ACC112 (cell line): ENCODE data around the gene YIF1B.
"Not testable (repeated sequence)": the region's sequence is repeated elsewhere in the genome, so short reads cannot be mapped to it uniquely, and the experiment has no call there.

Source experiments
- H2AFZ ChIP-seq: fragments of 200-600 bp; sonication (generic); one replicate; pipeline ENCODE4 v1.6.0; 2017; ENCODE audit warnings: antibody characterized with exemption, low read length; ENCODE audit not compliant: unreplicated experiment
- H3K27ac ChIP-seq: fragments of 200-600 bp; sonication (generic); 2 replicates; pipeline ENCODE4 v1.5.1; 2014; ENCODE audit warnings: low read depth, mild to moderate bottlenecking, antibody characterized with exemption, low read length, moderate library complexity
- H3K27me3 ChIP-seq: fragments of 200-600 bp; sonication (generic); 2 replicates; pipeline ENCODE4 v1.6.1; 2014; ENCODE audit warnings: mild to moderate bottlenecking, antibody characterized with exemption, low read length, moderate library complexity, mixed read lengths; ENCODE audit not compliant: insufficient read depth
- H3K36me3 ChIP-seq: fragments of 200-600 bp; sonication (generic); 2 replicates; pipeline ENCODE4 v1.6.1; 2016; ENCODE audit warnings: mild to moderate bottlenecking, antibody characterized with exemption, low read length, moderate library complexity, mixed read lengths; ENCODE audit not compliant: insufficient read depth
- H3K4me1 ChIP-seq: fragments of 200-600 bp; sonication (generic); one replicate; pipeline ENCODE4 v1.6.1; 2016; ENCODE audit warnings: low read length, mixed read lengths; ENCODE audit not compliant: insufficient read depth, unreplicated experiment, control insufficient read depth
- H3K4me3 ChIP-seq: fragments of 200-600 bp; sonication (generic); 2 replicates; pipeline ENCODE4 v1.5.1; 2014; ENCODE audit warnings: mild to moderate bottlenecking, low read depth, low read length
- H3K79me2 ChIP-seq: fragments of 200-600 bp; sonication (generic); one replicate; pipeline ENCODE4 v1.6.0; 2016; ENCODE audit warnings: low read length; ENCODE audit not compliant: control insufficient read depth, unreplicated experiment, insufficient read depth

Gene YIF1B

DNA sequence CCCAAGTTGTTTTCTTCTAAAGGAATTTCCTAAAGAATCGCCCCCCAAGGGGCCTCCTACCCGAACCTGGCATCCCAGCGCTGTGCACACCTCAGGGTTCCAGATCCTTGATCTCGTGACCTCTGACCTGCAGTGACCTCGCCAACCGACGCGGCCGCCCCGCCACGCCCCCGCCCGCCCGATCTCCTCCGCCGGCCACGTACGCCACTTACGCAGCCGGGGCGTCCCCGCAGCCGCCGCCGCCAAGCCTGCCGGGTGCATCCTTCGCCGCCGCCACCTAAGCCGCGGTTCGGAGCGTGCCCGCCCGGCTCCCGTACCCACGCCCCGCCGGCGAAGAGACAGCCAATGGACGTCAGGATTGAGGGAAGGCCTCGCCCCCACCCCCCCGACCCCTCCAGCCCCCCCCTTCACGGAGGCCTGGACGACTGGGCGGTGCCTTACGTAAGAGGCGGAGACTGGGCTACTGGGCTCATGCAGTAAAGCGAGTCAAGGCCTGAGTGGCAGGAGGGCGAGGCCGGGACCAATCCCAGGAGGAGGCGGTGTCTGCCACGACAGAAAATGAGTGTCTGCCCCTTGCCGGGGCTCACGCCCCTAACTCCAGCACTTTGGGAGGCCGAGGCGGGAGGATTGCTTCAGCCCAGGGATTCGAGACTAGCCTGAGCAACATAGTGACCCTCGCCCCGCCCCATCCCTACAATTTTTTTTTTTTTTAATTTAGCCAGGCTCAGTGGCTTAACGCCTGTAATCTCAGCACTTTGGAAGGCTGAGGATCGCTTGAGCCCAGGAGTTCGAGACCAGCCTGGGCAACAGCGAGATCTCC, at the start of gene YIF1B:
Gene YIF1B (minus strand): TSS at position 291 of the 820 bp plus-strand sequence. CDS start 30 bp downstream, at position 261.
- no peaks in the 10 kb centered on the region for H3K4me1 ChIP-seq
- peak within 1 kb of the TSS; percentile 91 for H3K4me3 ChIP-seq
- H3K27ac ChIP-seq: peak within 1 kb of the TSS; percentile 26
- no peaks in the 10 kb centered on the region for H3K36me3 ChIP-seq
- peak within 1 kb of the TSS; percentile 72 for H2AFZ ChIP-seq
- no peaks in the 10 kb centered on the region for H3K79me2 ChIP-seq
- H3K27me3 ChIP-seq: no peaks in the 10 kb centered on the region

DNA sequence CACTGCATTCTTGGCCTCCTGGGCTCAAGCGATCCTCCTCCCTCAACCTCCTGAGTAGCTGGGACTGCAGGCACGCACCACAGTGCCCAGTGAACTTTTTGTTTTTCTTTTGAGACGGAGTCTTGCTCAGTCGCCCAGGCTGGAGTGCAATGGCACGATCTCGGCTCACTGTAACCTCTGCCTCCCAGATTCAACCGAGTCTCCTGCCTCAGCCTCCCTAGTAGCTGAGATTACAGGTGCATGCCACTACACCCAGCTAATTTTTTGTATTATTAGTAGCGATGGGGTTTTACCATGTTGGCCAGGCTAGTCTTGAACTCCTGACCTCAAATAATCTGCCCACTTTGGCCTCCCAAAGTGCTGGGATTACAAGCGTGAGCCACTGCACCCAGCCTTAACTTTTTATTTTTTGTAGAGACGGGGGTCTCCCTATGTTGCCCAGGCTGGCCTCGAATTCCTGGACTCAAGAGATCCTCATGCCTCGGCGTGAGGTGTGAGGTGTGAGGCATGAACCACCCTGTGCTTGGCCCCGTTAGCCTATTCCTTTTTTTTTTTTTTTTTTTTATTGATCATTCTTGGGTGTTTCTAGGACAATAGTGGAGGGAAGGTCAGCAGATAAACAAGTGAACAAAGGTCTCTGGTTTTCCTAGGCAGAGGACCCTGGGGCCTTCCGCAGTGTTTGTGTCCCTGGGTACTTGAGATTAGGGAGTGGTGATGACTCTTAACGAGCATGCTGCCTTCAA, 47.4 kb upstream of the YIF1B start:
- not testable (repeated sequence) for H3K27ac ChIP-seq, H2AFZ ChIP-seq, H3K36me3 ChIP-seq, H3K4me1 ChIP-seq, H3K4me3 ChIP-seq, H3K79me2 ChIP-seq
- peaks cover 29% of the 10 kb centered on the region for H3K27me3 ChIP-seq

DNA sequence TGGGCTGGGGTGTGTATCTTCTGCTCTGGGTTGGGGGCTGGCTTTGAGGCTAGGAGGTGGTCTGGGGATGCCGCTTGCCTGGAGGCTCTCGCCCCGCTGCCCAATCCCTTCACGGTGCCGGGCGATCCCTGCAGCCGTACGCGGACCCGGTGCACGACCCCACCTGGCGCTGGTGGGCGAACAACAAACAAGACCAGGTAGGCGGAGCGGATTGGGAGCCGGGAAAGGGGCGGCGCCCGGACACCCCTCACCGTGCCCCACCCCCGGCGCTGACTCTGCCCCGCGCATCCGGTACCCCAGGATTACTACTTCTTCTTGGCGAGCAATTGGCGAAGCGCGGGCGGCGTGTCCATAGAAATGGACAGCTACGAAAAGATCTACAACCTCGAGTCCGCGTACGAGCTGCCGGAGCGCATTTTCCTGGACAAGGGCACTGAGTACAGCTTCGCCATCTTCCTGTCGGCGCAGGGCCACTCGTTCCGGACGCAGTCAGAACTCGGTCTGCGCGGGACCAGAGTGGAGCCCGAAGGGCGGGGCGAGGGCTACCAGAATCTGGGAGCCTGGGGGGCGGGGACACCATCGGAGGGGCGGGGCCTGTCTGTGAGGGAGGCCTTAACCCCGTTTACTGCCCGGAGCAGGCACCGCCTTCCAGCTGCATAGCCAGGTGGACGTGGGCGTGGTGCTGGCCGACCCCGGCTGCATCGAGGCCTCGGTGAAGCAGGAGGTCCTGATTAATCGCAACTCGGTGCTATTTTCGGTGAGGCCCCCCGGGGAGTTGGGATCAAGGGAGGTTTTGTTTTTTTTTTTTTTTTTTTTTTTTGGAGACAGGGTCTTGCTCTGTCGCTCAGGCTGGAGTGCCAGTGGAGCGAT, 46.6 kb upstream of the YIF1B start:
- H3K4me1 ChIP-seq: no peaks in the 10 kb centered on the region
- no peak overlapping the region for H3K27ac ChIP-seq
- no peaks in the 10 kb centered on the region for H3K79me2 ChIP-seq
- H3K4me3 ChIP-seq: peak overlapping the region; percentile 82
- H2AFZ ChIP-seq: no peak overlapping the region
- peaks cover 31% of the 10 kb centered on the region for H3K27me3 ChIP-seq
- H3K36me3 ChIP-seq: no peaks in the 10 kb centered on the region

DNA sequence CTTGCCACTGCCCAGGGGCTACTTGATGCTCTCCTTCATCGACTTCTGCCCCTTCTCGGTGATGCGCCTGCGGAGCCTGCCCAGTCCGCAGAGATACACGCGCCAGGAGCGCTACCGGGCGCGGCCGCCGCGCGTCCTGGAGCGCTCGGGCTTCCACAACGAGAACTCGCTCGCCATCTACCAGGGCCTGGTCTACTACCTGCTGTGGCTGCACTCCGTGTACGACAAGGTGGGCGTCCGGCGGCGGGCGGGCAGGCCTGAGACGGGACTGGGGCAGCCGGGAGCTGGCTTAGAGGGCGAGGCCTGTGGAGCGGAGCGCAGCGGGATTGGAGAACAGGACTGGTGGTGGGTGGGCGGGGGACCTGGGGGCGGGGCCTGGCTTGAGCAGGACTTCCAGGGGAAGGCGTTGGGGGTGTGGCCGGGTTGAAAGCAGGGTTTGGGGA, 45.9 kb upstream of the YIF1B start:
- Histone ChIP-seq H2AFZ (no peak overlapping the region), H3K27me3 (peaks cover 31% of the 10 kb centered on the region), H3K27ac (no peak overlapping the region), H3K4me3 (peak overlapping the region; percentile 82), H3K79me2 (no peaks in the 10 kb centered on the region), H3K4me1 (no peaks in the 10 kb centered on the region), H3K36me3 (no peaks in the 10 kb centered on the region)

- H3K36me3 ChIP-seq: no peaks in the 10 kb centered on the region
- no peaks in the 10 kb centered on the region for H3K79me2 ChIP-seq
- peaks cover 32% of the 10 kb centered on the region for H3K27me3 ChIP-seq
- H3K4me3 ChIP-seq: peak overlapping the region; percentile 82
- H3K27ac ChIP-seq: no peak overlapping the region
- no peak overlapping the region for H2AFZ ChIP-seq
- H3K4me1 ChIP-seq: no peaks in the 10 kb centered on the region
Measured at GRCh38 chr19:38360839-38361631, 45.3 kb upstream of the YIF1B start.

DNA sequence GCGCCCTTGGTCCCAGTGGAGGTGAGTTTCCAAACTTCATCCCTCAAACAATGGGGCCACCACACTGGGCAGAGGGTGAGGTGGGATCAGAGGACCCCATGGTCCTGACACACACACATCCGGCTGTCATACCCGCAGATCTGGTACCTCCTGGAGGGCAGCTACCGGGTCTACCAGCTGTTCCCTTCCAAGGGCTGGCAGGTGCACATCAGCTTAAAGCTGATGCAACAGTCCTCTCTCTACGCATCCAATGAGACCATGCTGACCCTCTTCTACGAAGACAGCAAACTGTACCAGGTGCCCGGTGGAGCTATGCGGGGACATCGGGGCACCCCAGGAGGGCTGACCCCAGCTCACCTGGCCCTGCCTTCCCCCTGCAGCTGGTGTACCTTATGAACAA, 44.6 kb upstream of the YIF1B start:
- H3K27ac ChIP-seq: no peak overlapping the region

DNA sequence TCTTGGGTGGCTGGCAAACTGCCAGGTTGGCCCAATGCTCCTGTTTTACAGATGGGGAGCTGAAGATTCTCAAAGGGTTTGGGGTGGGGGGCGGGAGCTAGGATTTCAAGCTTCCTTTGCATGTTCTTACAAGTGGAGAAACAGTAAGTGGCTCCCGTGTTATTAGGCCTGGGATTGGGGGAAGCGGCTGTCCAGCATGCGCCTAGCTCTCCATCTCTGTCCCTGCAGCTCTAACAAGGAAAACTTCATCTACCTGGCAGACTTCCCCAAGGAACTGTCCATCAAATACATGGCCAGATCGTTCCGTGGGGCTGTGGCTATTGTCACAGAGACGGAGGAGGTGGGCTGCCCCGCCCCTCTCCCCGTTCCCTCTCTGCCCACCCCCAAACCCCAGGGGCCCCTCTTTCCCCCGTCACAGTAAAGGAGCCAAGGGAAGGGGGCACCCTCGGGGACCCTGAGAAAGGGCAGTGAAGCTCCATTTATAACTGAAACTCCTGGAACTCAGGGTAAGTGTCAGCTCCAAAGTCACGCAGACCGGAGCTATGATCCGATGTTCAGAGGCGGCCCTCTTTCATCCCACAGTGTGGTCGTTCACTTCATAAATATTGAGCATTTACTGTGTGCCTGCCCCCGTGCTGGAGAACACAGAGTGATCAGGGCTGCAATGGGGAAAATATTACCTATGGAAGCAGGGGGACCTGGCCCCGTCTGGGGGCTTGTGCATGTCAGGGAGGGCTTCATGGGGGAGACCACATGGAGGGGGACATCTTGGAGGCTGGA, 43.7 kb upstream of the YIF1B start:
- no peaks in the 10 kb centered on the region for H3K79me2 ChIP-seq
- peaks cover 36% of the 10 kb centered on the region for H3K27me3 ChIP-seq
- H2AFZ ChIP-seq: no peak overlapping the region
- no peaks in the 10 kb centered on the region for H3K4me1 ChIP-seq
- no peak overlapping the region for H3K27ac ChIP-seq
- H3K36me3 ChIP-seq: no peaks in the 10 kb centered on the region
- H3K4me3 ChIP-seq: no peak overlapping the region

More for the DNA sequence above, 44.6 kb upstream of the YIF1B start:
- H3K36me3 ChIP-seq: no peaks in the 10 kb centered on the region
- H3K27me3 ChIP-seq: peaks cover 36% of the 10 kb centered on the region
- H2AFZ ChIP-seq: no peak overlapping the region
- no peak overlapping the region for H3K4me3 ChIP-seq
- no peaks in the 10 kb centered on the region for H3K4me1 ChIP-seq
- H3K79me2 ChIP-seq: no peaks in the 10 kb centered on the region

DNA sequence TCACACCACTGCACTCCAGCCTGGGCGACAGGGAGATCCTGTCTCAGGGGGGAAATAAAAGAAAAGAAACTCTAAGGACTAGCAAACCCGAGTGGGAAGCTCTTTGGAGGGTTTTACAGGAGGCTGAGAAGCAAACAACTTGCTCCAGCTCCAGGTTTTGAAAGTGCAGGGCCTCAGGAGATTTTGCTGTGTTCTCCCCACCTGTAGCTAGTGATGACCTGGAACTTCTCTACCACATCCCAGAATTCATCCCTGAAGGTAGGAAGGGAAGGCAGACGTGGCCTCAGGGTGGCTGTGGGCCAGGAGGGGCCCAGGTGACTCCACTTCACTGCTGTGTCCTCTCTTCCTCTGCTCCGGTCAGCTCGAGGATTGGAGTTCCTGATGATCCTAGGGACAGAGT, 42.3 kb upstream of the YIF1B start:
- H3K79me2 ChIP-seq: no peaks in the 10 kb centered on the region

More for the DNA sequence above, 42.3 kb upstream of the YIF1B start:
- Histone ChIP-seq H3K27me3 (peaks cover 36% of the 10 kb centered on the region), H3K4me1 (no peaks in the 10 kb centered on the region), H3K36me3 (no peaks in the 10 kb centered on the region), H3K4me3 (no peak overlapping the region), H2AFZ (no peak overlapping the region), H3K27ac (no peak overlapping the region)
